HG02884 (cell line): Measurements from ENCODE around the gene MIX23.
A peak's percentile ranks its signal among the peaks of the same experiment; 100 is the strongest.
"Not testable (repeated sequence)": the region's sequence is repeated elsewhere in the genome, so short reads cannot be mapped to it uniquely, and the experiment has no call there.

ENCODE experiments used
- ATAC-seq: cut with Tn5 transposase; IDR thresholded peaks from one replicate; pipeline ENCODE4 v1.9.1; 2021; ENCODE audit warnings: mild to moderate bottlenecking, moderate library complexity; ENCODE audit not compliant: unreplicated experiment

Gene MIX23

GRCh38 chr3:122392868-122393844, 10.1 kb upstream of the MIX23 start:
- ATAC-seq = no peak

- ATAC-seq = no peak
Measured at GRCh38 chr3:122391681-122392446, 8.8 kb upstream of the MIX23 start.

DNA sequence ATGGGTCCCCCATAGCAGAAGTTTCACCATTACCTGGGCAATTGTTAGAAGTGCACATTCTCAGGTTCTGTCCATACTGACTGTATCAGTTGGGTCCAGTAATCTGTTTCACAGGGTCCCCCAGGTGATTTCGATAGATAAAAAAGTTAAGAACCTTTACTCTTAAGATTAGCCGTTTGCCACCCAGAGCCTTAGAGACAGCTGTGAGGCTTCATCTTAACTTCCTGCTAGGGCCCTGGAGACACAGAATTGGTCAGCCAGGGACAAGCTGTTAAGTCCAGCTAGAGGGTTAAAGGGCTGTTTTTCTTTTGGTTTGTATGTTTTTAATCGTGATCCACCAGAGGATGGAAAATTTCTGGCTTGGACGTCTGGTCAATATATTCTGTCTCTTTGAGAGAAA, 7.6 kb upstream of the MIX23 start:
- no peak for ATAC-seq

DNA sequence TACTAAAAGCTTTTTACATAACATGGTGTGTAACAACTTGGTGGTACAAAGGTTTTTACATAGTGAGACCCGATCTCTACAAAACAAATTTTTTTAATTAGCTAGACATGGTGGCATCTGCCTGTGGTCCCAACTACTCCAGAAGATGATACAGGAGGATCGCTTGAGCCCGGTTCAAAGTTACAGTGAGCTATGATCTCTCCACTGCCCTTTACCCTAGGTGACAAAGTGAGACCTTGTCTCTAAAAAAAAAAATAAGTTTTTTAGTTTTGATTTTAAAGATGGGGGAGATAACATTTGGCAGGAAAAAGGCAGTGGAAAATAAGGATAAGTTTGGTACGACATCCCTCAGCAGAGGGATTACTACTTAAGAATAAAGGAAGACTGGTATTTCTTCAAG, 6.9 kb upstream of the MIX23 start:
- ATAC-seq = no peak

DNA sequence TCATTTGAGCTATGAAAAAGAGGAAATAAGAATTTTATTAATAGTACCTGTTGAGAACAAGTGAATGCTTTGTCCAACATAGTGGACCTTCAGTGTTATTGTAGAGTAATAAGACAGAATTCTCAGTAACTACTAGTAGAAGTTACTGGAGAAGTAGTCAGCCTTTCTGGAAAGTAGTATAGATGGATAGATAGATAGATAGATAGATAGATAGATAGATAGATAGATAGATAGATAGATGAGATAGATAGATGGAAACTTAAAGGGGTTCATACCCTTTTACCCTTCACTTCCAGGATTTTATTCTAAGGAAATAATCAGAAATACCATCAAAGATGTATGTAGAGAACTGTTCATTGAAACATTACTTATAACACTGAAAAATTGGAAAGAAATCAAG, 6.2 kb upstream of the MIX23 start:
- ATAC-seq = no peak

- no peak for ATAC-seq
Measured at GRCh38 chr3:122387709-122388108, 4.7 kb upstream of the MIX23 start.

- peak; percentile 85 for ATAC-seq
Measured at GRCh38 chr3:122383771-122384697, 1.0 kb upstream of the MIX23 start, which contains the start of gene FAM162A. Gene FAM162A, plus strand, starts transcription at chr3:122384182. Its CDS starts 84 bp downstream, at chr3:122384266.

DNA sequence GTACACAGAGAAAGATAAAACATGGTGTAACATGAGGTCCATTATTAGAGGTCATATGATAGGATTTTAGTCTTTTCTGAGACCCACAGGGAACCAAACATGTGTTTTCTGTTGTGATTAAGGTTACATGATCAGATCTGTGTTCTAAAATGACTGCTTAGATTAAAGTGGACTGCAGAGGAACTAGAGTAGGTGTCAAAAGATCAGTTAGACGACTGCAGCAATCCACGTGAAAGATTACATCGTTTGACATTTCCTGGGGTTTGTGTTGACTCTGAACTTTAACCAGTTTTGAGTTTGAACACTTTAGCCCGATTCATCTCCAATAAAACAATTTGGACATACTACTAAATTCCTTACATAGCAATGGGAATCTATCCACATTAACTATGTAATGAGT, 5.1 kb downstream of the MIX23 start:
- no peak for ATAC-seq

DNA sequence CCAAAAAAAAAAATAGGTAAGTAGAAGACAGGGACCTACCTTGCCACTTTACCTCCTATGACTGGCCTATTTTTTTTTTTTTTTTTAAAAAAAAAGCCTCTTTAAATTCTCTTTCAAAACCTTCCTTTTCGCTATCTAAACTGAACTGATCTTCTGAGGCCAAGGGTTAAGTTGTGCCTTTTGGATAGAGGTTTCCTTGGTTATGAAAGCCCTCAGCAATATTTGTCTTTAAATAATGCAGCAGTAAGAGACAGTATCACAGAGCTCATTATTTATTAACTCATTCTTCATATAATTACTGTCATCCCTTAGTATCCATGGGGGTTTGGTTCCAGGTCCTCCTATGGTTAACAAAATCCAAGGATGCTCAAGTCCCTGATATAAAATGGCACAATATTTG, 9.0 kb downstream of the MIX23 start:
- no peak for ATAC-seq

GRCh38 chr3:122366379-122366749, 16.7 kb downstream of the MIX23 start:
- ATAC-seq = no peak

DNA sequence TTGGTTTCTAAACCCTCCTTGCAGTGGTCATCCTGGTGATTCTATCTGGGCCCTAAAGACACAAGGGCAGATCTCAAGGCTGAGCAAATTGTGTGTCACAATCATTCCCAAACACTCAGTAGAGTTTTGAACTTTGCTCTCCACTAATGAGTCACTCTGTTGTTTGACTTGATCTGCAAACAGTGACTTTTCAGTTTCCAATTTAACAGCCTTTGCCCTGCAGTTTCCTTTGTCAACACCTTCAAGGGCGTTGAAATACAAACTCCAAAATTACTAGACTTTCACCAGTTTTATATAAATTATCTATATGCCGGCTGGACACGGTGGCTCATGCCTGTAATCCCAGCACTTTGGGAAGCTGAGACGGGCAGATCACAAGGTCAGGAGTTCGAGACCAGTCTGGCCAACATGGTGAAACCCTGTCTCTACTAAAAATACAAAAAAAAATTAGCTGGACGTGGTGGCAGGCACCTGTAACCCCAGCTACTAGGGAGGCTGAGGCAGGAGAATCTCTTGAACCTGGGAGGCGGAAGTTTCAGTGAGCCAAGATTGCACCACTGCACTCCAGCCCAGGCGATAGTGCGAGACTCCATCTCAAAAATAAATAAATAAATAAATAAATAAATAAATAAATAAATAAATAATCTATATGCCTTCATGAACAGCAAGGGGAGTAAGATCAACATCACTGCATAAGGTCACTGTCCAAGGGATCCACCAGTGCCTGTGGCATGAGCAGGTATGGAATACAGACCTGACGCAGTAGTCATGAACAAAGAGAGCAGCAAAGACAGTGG, 17.3 kb downstream of the MIX23 start:
- ATAC-seq = not testable (repeated sequence)

DNA sequence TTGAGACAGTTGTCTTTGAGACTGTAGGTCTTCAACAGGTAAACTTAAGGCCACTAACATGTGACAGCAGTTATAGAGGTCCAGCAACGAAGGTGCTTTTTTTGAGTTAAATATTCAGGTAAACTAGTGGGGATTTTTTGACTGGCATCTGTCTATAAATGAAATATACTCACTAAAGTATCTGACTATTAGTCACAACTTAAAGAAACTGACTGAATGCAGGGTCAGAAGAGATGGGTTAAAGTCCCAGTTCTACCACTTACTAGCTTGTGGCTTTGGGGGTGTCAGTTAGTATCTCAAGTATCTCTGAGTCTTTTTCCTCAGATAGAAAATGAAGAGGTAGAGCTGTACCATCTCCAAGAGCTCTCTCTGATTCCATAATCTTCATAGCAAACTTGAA, 18.0 kb downstream of the MIX23 start:
- no peak for ATAC-seq

DNA sequence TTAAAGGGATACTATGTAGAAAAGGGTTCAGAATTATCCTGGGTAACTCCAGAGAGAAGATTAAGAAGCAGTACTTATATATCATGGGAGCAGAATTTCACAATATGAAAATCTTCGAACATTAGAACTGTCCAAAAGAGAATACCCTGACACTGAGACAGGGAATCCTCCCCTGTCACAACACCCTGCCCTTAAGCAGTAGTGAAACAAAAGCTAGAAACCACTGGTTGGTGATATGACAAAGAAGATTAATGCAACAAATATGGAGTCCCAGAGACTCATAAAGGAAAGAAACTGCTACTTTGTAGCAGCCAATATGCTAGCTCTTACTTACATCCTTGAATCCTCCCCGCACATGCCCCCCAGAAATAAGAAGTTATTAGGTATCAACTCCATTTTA, 18.5 kb downstream of the MIX23 start:
- no peak for ATAC-seq

- ATAC-seq = no peak
Measured at GRCh38 chr3:122362026-122362425, 21.0 kb downstream of the MIX23 start.

DNA sequence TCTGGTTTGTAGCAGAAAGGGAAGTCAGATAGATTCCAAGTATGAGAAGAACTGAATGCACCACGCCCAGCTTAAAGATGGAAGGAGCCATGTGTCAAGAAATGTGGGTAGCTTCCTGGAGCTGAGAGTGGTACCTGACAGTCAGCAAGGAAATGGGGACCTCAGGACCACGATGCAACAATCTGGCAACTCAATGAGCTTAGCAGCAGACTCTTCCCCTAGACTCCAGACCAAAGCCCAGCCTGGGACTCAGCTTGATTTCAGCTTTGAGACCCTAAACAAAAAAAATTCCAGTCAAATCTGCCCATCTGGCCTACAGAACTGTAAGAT, 24.4 kb downstream of the MIX23 start:
- no peak for ATAC-seq

GRCh38 chr3:122357828-122358702, 25.0 kb downstream of the MIX23 start:
- ATAC-seq = no peak

- ATAC-seq = no peak
Measured at GRCh38 chr3:122356402-122356801, 26.6 kb downstream of the MIX23 start.

GRCh38 chr3:122355612-122356011, 27.4 kb downstream of the MIX23 start:
- ATAC-seq = no peak

DNA sequence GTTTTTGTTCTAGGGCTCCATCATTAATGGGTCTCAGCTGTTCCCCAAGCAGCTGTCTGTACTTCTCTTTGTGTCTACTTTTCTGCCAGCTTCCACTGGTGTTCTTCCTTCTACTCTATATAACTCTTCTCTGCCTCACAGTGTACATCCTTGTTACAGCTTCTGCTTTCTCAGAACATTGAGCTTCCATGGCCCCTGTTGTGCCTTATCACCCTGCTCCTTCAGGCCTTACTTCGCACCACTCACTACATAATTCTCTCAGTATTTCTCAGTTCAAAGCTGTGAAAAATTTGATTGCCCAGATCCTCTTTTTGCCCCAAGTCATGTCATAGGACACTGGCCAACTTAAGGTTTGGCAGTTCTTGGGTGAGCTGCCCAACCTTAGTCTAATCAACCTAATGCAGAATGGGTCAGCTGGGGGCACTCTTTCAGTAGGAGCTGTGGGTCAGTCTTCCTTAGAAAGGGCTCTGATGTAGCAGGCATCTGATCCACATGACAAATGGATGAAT, 29.1 kb downstream of the MIX23 start:
- no peak for ATAC-seq
